Left renal pelvis (tissue), 4 donors: ENCODE measurements around the gene ANKRD34B. TPM values are rescaled to one million over a fixed set of nuclear protein-coding genes. Genes with fewer than 3 reads are reported as not detected.

Source experiments
- DNase-seq, 4 donors: peaks; one replicate each; pipeline ENCODE4 v3.0.0-alpha.2; 2013; ENCODE audit warnings: low read depth in 4 of 4, low spot score in 3 of 4
- polyA plus RNA-seq, 4 donors: library from polyadenylated mRNA; unstranded; fragments of 120-200 nt; gene quantifications; one replicate each; pipeline ENCODE4 v1.2.1, GENCODE V29; 2013; ENCODE audit not compliant: insufficient read length in 4 of 4

ANKRD34B gene
- polyA plus RNA-seq, 4 donors = 0.20 to 0.49 (median 0.29) TPM; not detected in 1

GRCh38 chr5:80573062-80573461, 3.0 kb upstream of the ANKRD34B start:
- DNase-seq = no peak

DNA sequence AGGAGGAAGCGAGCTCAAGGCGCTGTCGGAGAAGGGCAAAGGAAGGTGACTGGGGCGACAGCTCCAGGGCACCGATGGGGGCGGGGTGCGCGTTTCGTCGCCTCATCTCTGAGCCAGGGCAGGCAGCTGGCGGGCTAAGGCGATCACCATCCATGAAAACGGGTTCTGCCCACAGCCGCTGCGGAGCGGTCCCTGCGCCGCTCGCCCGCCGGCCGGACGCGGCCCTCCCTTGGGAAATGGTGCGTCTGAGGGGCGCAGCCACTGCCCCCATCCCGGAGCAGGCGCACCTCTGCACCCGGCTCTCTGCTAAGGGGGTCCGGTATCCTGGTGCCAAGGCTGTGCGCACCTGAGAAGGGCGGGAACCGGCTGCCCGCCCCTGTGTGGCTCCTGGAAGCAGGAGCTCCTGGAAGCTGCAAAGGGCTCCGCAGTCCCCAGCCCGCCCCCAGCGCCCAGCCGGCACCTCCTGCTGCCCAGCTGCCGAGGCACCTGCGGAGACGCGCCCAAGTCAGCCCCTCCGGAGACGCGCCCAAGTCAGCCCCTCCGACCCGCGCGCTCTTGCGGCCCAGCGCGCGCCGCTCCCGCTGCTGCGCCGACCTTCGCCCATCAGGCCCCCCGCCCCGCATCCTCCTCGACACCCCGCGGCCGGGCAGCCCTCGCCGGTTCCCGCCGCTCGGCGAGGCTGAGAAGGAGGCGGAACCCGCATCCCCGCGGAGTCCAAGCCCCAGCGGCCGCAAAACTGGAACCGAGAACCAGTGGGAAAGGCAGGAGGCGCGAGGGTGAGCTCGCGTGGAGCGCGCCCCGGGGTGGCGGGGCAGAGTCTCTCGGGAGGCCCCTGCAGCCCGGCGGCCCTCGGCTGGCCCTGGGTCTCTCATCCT, 757 bp downstream of the ANKRD34B start:
- no peak for DNase-seq

DNA sequence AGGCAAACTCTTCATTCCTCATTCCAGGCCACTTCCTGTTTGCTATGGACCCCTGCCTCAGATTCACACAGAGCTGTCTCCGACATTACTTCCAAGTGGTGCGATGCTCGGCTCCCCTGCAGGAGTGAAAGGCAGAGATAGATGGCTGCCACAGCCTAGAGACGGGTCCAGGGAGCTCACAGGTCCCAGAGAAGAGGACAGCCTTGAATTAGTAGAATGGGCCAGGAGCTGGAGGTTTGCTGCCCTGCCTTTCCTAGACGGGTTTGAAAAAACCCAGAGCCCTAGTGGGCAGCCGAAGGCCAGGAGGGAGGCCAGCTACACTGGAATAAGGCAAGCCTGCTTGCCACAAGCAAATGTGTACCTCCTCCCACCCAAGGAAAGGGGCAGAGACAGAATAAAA, 1.8 kb downstream of the ANKRD34B start:
- no peak for DNase-seq

GRCh38 chr5:80566711-80567259, 3.3 kb downstream of the ANKRD34B start:
- DNase-seq = no peak

DNA sequence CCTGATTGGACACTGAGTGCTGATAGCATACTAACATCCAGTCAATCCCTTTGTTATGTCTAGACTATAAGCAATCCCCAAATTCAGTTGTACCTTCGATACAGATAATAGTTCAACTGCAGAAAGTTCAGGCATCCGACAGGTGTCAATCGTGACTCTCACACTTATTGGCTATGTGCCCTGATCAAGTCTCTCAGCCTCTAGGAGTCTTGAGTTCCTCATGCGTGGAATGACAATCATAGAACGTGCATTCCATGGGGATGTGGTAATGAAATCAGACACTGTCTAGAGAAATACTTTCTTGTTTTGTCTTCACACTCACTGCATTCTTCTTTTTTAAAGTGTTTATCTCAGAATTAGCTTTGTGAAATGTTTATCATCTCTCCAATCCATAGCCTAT, 4.8 kb downstream of the ANKRD34B start:
- no peak for DNase-seq

- DNase-seq = no peak
Observed at GRCh38 chr5:80559244-80559643, 10.8 kb downstream of the ANKRD34B start.

DNA sequence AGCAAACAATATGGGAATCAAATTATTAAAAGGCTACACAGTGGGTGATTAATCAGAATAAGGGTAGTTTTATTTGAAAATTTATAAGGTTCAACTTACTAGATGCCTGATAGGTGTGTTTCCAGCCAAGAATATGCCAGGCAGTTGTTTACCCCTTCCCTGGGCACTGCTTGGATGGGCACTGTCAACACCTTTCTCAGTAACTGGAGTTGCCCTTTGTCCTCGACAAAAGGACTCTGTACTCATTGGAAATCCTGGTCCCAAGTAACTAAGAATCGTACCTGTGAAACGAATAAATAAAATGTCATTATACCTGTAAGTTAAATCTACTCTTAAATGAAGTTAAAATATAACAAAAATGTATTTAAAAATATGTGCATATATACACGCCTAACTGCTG, 15.0 kb downstream of the ANKRD34B start:
- DNase-seq = no peak

GRCh38 chr5:80554646-80555045, 15.4 kb downstream of the ANKRD34B start:
- DNase-seq = no peak

DNA sequence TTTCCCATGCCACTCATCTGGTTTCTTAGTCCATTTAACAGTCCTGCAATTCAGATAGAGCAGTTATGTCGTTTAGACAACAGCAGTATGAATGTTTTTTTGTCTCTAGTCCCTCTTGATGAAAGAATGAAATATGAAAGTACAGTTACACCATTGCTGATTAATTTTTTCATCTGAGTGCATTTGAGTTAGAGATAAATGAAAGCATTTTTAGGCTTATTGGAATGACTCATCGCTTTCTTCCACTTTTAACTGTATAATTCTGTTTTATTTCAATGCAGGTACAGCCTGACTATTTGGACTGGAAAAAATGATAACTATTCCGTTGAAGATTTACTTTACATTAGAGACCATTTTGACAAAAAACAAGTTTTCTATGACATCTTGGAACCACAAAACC, 28.7 kb downstream of the ANKRD34B start:
- DNase-seq = no peak

DNA sequence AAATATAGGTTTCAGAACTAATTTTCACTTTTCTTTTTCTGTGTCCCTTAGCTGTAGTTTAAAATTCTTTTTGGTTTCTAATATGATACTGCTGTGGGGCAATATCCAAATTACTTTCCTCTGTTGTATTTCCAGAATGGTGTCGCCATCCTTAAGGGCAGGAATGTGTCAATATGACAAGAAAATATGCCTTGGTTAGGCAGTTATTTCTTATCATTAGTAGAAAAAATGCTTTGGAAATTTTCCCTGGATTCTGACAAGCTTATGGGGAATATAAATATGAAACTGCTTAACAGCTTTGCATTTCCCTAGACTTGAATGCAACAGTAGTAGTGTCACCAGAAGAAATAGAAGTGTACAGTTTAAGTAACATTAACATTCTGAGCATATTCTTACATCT, 29.4 kb downstream of the ANKRD34B start:
- no peak for DNase-seq

GRCh38 chr5:80516826-80517225, 53.3 kb downstream of the ANKRD34B start:
- DNase-seq = no peak

- no peak for DNase-seq
Observed at GRCh38 chr5:80509362-80509761, 60.7 kb downstream of the ANKRD34B start.

- no peak for DNase-seq
Observed at GRCh38 chr5:80508844-80509243, 61.2 kb downstream of the ANKRD34B start.

- no peak for DNase-seq
Observed at GRCh38 chr5:80507663-80508062, 62.4 kb downstream of the ANKRD34B start.

Other genes starting within 250 kb of the ANKRD34B start
- 10 to 100 TPM; 46.5 to 89.3 (median 78.3) TPM for gene ZFYVE16, start 162.2 kb downstream of the ANKRD34B start, polyA plus RNA-seq
- 1 to 10 TPM; 3.0 to 3.4 (median 3.2) TPM for gene FAM151B, start 82.2 kb downstream of the ANKRD34B start, polyA plus RNA-seq
- gene MSH3, start 84.4 kb upstream of the ANKRD34B start, polyA plus RNA-seq = 10 to 100 TPM; 15.7 to 27.8 (median 19.3) TPM
- 10 to 100 TPM; 41.3 to 92.4 (median 68.3) TPM for gene DHFR, start 84.7 kb upstream of the ANKRD34B start, polyA plus RNA-seq